Nephron (organoid): ENCODE measurements around the gene SELENOM.

Source experiments
- H3K27ac Mint-ChIP-seq, 3 experiments: 2 replicates each; pipeline ENCODE4 v1.8.0; 2020; ENCODE audit warnings: mixed read lengths in 3 of 3, mild to moderate bottlenecking in 2 of 3, moderate library complexity in 1 of 3
- H3K27me3 Mint-ChIP-seq: 2 replicates; pipeline ENCODE4 v1.8.0; 2021; ENCODE audit warnings: low read depth, mild to moderate bottlenecking, moderate library complexity, mixed read lengths
- H3K36me3 Mint-ChIP-seq: 2 replicates; pipeline ENCODE4 v1.8.0; 2020; ENCODE audit warnings: low read depth, mixed read lengths
- H3K4me1 Mint-ChIP-seq: 2 replicates; pipeline ENCODE4 v1.8.0; 2020; ENCODE audit warnings: mixed read lengths
- H3K4me3 Mint-ChIP-seq, 3 experiments: 2 replicates each; pipeline ENCODE4 v1.8.0; 2020; ENCODE audit warnings: mild to moderate bottlenecking in 3 of 3, mixed read lengths in 3 of 3, moderate library complexity in 2 of 3
- H3K9me3 Mint-ChIP-seq: 2 replicates; pipeline ENCODE4 v1.8.0; 2020; ENCODE audit warnings: mixed read lengths
- TF ChIP-seq, protein P1 (sequence below), 3 experiments: fragments of 200-600 bp; sonication (generic); IDR thresholded peaks; one replicate each; pipeline ENCODE4 v1.5.0; 2021; ENCODE audit warnings: antibody characterized with exemption in 3 of 3; ENCODE audit not compliant: unreplicated experiment in 3 of 3

Gene SELENOM

GRCh38 chr22:31136711-31137110 is 29.3 kb upstream of the SELENOM start:
- Mint-ChIP-seq H3K27me3 (peaks cover 11% of the 10 kb centered on the region), H3K4me3 (no peak overlapping the region), H3K36me3 (no peaks in the 10 kb centered on the region), H3K4me1 (no peaks in the 10 kb centered on the region), H3K27ac (no peak overlapping the region), H3K9me3 (no peaks in the 10 kb centered on the region)
- TF ChIP-seq, protein P1, sequence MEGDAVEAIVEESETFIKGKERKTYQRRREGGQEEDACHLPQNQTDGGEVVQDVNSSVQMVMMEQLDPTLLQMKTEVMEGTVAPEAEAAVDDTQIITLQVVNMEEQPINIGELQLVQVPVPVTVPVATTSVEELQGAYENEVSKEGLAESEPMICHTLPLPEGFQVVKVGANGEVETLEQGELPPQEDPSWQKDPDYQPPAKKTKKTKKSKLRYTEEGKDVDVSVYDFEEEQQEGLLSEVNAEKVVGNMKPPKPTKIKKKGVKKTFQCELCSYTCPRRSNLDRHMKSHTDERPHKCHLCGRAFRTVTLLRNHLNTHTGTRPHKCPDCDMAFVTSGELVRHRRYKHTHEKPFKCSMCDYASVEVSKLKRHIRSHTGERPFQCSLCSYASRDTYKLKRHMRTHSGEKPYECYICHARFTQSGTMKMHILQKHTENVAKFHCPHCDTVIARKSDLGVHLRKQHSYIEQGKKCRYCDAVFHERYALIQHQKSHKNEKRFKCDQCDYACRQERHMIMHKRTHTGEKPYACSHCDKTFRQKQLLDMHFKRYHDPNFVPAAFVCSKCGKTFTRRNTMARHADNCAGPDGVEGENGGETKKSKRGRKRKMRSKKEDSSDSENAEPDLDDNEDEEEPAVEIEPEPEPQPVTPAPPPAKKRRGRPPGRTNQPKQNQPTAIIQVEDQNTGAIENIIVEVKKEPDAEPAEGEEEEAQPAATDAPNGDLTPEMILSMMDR (IDR thresholded peaks at IDR 0.05; ENCODE audit: unreplicated experiment in 3 of 3) = no peak

GRCh38 chr22:31136155-31136554 is 28.8 kb upstream of the SELENOM start:
- TF ChIP-seq, protein P1 (IDR thresholded peaks at IDR 0.05; ENCODE audit: unreplicated experiment in 3 of 3) = no peak
- Mint-ChIP-seq H3K4me3 (no peak overlapping the region), H3K27me3 (peaks cover 11% of the 10 kb centered on the region), H3K9me3 (no peaks in the 10 kb centered on the region), H3K36me3 (no peaks in the 10 kb centered on the region), H3K4me1 (no peaks in the 10 kb centered on the region), H3K27ac (no peak overlapping the region)

GRCh38 chr22:31135706-31136105 is 28.3 kb upstream of the SELENOM start:
- Mint-ChIP-seq H3K9me3 (no peaks in the 10 kb centered on the region), H3K36me3 (no peaks in the 10 kb centered on the region), H3K27me3 (peaks cover 11% of the 10 kb centered on the region), H3K4me3 (no peak overlapping the region), H3K4me1 (no peaks in the 10 kb centered on the region), H3K27ac (no peak overlapping the region)
- TF ChIP-seq, protein P1 (IDR thresholded peaks at IDR 0.05; ENCODE audit: unreplicated experiment in 3 of 3) = no peak

GRCh38 chr22:31134688-31135087 is 27.3 kb upstream of the SELENOM start:
- Mint-ChIP-seq H3K27ac (no peak overlapping the region), H3K36me3 (no peaks in the 10 kb centered on the region), H3K9me3 (no peaks in the 10 kb centered on the region), H3K4me3 (no peak overlapping the region), H3K4me1 (no peaks in the 10 kb centered on the region), H3K27me3 (peaks cover 8% of the 10 kb centered on the region)
- TF ChIP-seq, protein P1 (IDR thresholded peaks at IDR 0.05; ENCODE audit: unreplicated experiment in 3 of 3) = no peak

DNA sequence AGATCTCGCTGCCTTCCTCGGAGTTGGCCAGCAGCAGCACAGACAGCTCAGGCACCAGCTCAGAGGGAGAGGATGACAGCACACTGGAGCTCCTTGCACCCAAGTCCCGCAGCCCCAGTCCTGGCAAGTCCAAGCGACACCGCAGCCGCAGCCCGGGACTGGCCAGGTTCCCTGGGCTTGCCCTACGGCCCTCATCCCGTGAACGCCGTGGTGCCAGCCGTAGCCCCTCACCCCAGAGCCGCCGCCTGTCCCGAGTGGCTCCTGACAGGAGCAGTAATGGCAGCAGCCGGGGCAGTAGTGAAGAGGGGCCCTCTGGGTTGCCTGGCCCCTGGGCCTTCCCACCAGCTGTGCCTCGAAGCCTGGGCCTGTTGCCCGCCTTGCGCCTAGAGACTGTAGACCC is 26.5 kb upstream of the SELENOM start:
- Mint-ChIP-seq H3K27ac (no peak overlapping the region), H3K36me3 (no peaks in the 10 kb centered on the region), H3K4me1 (no peaks in the 10 kb centered on the region), H3K9me3 (no peaks in the 10 kb centered on the region), H3K4me3 (no peak overlapping the region), H3K27me3 (peaks cover 7% of the 10 kb centered on the region)
- TF ChIP-seq, protein P1 (IDR thresholded peaks at IDR 0.05; ENCODE audit: unreplicated experiment in 3 of 3) = no peak

GRCh38 chr22:31130873-31131272 is 23.5 kb upstream of the SELENOM start:
- H3K27ac Mint-ChIP-seq = no peak overlapping the region

More at GRCh38 chr22:31130873-31131272, 23.5 kb upstream of the SELENOM start:
- TF ChIP-seq, protein P1 (IDR thresholded peaks at IDR 0.05; ENCODE audit: unreplicated experiment in 3 of 3) = no peak
- Mint-ChIP-seq H3K9me3 (no peaks in the 10 kb centered on the region), H3K4me1 (no peaks in the 10 kb centered on the region), H3K4me3 (no peak overlapping the region), H3K36me3 (no peaks in the 10 kb centered on the region), H3K27me3 (peaks cover 4% of the 10 kb centered on the region)
